Effector memory CD4-positive, alpha-beta T cell (primary cell): Measurements from ENCODE around the gene TEX9.
"Not testable (repeated sequence)": the region's sequence is repeated elsewhere in the genome, so short reads cannot be mapped to it uniquely, and the experiment has no call there.

Source experiments
- DNase-seq, 3 donors: peaks; one replicate each; pipeline ENCODE4 v3.0.0-alpha.2; 2020
- H3K27ac ChIP-seq: 2 replicates; pipeline ENCODE4 v1.7.0; 2013; ENCODE audit warnings: mild to moderate bottlenecking, low read length, moderate library complexity; ENCODE audit not compliant: insufficient read depth, poor library complexity, severe bottlenecking
- H3K27me3 ChIP-seq: replicated peaks from 2 replicates; pipeline ENCODE4 v1.7.0; 2013; ENCODE audit warnings: mild to moderate bottlenecking, low read length; ENCODE audit not compliant: insufficient read depth, control insufficient read depth, poor library complexity, severe bottlenecking
- H3K36me3 ChIP-seq: 2 replicates; pipeline ENCODE4 v1.7.0; 2013; ENCODE audit warnings: mild to moderate bottlenecking, low read length, moderate library complexity; ENCODE audit not compliant: control insufficient read depth, insufficient read depth
- H3K4me1 ChIP-seq: 2 replicates; pipeline ENCODE4 v1.7.0; 2013; ENCODE audit warnings: low read length, mild to moderate bottlenecking; ENCODE audit not compliant: control insufficient read depth, insufficient read depth, poor library complexity, severe bottlenecking
- H3K4me3 ChIP-seq: 2 replicates; pipeline ENCODE4 v1.7.0; 2013; ENCODE audit warnings: low read length, low read depth, mild to moderate bottlenecking; ENCODE audit not compliant: insufficient read depth, poor library complexity, severe bottlenecking
- H3K9me3 ChIP-seq: 2 replicates; pipeline ENCODE4 v1.7.0; 2013; ENCODE audit warnings: mild to moderate bottlenecking, low read length, moderate library complexity; ENCODE audit not compliant: control insufficient read depth

Gene TEX9

DNA sequence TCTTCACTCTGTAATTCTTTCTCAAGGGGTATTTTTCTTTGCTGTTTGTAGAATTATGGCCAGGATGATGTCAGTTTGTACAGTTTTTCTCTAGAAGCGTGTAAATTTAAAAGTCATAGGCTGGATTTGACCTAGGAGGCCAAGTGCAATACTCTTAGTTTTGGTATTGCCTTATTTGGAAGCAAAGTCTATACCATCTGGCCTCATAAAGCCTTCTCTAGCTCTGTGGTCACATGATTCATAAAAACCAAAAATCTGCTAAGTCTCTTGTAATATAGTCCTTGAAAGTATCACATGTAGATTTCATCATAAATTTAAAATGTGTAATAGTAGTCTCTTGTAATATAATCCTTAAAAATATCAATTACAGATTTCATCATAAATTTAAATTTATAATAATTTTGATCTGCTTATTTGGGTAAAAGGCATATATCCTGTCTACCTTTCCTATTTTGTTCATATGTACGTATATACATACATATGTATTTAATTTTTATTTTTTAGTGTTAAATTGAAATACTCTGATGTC, 25.6 kb downstream of the TEX9 start:
- H3K27me3 ChIP-seq, result no peaks in the 10 kb centered on the region
- H3K4me1 ChIP-seq, result no peaks in the 10 kb centered on the region
- no peak for DNase-seq
- H3K4me3 ChIP-seq, result no peak overlapping the region
- H3K36me3 ChIP-seq, result no peaks in the 10 kb centered on the region
- H3K9me3 ChIP-seq, result no peaks in the 10 kb centered on the region
- no peak overlapping the region for H3K27ac ChIP-seq

DNA sequence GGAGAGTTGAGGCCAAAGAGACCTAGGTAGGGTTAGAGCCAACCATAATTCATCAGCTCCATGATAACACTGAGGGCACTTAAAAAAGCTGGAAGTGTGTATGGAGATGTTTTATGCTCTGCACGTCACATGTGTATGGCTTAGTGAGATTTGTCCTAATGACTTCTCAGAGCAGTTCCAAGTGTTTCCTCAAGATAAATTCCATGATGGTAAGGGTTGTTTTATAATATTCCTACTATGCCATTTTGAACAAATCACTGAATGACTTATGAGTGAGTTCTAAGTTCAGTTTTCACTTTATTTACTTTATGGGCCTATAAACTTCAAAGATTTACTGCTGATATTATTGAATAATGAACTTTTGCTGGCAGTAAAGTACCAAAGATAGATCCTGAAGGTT, 28.1 kb downstream of the TEX9 start:
- Histone ChIP-seq H3K4me3 (no peak overlapping the region), H3K9me3 (no peaks in the 10 kb centered on the region), H3K27me3 (no peaks in the 10 kb centered on the region), H3K27ac (no peak overlapping the region), H3K36me3 (no peaks in the 10 kb centered on the region), H3K4me1 (no peaks in the 10 kb centered on the region)
- no peak for DNase-seq

DNA sequence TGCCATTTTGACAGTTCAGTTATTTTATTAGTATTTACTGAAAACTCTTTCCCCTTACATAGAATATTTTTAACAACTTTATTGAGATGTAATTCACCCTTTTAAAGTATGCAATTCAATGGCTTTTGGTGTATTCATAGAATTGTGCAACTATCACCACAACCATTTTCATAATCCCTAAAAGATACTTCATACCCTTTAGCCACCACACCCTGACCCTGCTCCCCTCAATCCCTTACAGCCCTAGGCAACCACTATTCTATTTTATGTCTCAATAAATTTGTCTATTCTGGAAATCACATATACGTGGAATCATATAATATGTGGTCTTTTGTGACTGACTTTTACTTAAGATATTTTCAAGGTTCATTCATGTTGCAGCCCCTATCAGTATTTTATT, 29.7 kb downstream of the TEX9 start:
- Histone ChIP-seq H3K27ac (no peak overlapping the region), H3K4me3 (no peak overlapping the region), H3K9me3 (no peaks in the 10 kb centered on the region), H3K4me1 (no peaks in the 10 kb centered on the region), H3K27me3 (no peaks in the 10 kb centered on the region), H3K36me3 (no peaks in the 10 kb centered on the region)
- DNase-seq, result no peak

DNA sequence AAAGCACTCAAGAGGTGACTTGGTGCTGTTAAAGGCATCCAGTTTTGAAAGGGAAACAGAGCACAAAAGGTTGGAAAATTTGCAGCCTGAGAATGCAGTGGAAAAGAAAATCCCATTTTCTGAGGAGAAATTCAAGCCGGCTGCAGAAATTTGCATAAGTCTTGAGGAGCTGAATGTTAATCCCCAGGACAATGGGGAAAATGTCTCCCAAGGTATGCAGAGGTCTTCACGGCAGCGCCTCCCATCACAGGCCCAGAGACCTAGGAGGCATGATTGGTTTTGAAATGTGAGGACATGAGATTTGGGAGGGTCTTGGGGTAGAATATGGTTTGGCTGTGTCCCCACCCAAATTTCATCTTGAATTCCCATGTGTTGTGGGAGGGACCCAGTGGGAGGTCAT, 32.1 kb downstream of the TEX9 start:
- not testable (repeated sequence) for H3K27ac ChIP-seq, H3K4me1 ChIP-seq, DNase-seq, H3K27me3 ChIP-seq, H3K36me3 ChIP-seq, H3K9me3 ChIP-seq, H3K4me3 ChIP-seq

DNA sequence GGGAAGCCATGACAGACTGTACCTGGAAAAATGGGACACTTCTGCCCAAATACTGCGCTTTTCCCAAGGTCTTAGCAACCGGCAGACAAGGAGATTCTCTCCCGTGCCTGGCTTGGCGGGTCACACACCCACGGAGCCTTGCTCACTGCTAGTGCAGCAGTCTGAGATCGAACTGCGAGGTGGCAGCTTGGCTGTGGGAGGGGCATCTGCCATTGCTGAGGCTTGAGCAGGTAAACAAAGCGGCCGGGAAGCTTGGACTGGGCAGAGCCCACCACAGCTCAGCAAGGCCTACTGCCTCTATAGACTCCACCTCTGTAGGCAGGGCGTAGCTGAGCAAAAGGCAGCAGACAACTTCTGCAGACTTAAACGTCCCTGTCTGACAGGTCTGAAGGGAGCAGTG, 34.0 kb downstream of the TEX9 start:
- not testable (repeated sequence) for H3K4me1 ChIP-seq, H3K4me3 ChIP-seq, H3K27me3 ChIP-seq, H3K27ac ChIP-seq, DNase-seq, H3K9me3 ChIP-seq, H3K36me3 ChIP-seq

DNA sequence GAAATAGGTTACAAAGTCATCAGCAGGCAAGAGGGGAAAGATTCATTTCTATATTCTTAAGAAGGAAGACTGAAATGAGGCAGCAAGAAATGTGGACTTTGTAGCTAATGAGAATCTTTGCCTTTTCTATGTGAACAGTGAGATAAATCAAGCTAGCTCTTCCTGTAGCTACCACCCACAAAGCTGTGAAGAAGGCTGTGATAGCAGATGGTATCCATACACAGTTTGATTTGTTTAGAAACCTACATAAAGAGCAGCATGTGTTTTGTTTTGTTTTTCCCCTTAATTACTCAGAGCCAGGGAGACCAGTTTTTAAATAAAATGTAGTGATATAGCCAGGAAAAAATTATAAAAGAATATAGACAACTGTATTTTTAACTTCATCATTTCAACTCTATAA, 45.5 kb downstream of the TEX9 start:
- no peaks in the 10 kb centered on the region for H3K27me3 ChIP-seq
- H3K4me1 ChIP-seq, result no peaks in the 10 kb centered on the region
- no peak overlapping the region for H3K4me3 ChIP-seq
- H3K36me3 ChIP-seq, result no peaks in the 10 kb centered on the region
- no peak overlapping the region for H3K27ac ChIP-seq
- no peak for DNase-seq
- H3K9me3 ChIP-seq, result no peaks in the 10 kb centered on the region

DNA sequence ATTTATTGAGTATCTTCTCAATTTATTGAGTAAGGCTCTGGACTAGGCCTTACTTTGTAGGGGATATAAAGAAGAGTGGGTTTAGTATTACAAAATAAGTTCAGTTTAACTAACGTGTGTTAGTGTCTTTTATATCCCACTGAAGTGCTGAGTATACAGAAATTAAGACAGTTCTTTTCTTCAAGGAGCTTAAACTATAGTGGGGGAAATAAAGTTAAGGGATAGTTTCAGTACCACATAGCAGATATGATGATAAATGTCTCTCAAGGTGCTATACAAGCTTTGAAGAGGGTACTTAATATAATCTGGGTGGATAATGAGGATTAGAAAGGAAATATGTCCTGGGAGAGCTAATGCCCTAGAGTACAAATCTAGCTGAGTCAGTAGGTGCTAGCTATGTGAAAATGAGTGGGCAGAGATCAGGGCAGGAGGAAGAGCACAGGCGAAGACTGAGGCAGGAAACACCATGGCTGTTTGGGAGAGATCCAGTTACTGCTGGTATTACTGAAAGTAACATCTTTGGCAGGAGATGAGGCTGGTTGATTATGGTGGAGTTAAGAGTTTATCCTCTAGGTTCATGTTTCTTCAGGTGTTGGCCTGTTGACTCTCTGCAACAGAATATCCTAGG, 46.0 kb downstream of the TEX9 start:
- DNase-seq, result no peak
- no peaks in the 10 kb centered on the region for H3K4me1 ChIP-seq
- no peak overlapping the region for H3K27ac ChIP-seq
- H3K4me3 ChIP-seq, result no peak overlapping the region
- H3K27me3 ChIP-seq, result no peaks in the 10 kb centered on the region
- no peaks in the 10 kb centered on the region for H3K9me3 ChIP-seq
- H3K36me3 ChIP-seq, result no peaks in the 10 kb centered on the region

DNA sequence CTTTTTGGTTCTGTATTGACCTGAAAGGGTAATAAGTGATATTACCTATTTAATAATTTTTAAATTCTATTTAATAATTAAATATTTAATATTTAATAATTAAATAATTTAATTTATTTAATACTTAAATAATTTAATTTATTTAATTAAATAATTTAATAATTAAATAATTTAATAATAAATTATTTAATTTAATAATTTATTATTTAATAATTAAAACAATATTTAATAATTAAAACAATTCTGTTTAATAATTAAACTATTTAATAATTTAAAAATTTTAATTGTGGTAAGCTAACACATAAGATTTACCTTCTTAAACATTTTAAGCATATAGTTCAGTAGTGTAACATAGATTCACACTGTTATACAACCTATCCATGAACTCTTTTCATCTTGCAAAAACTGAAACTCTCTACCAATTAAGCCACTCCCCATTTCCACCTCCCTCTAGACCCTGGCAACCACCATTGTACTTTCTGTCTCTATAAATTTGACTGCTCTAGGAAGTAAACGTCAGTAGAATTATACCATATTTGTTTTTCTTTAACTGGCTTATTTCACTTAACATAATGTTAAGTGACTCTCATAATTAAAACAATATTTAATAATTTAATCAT, 48.0 kb downstream of the TEX9 start:
- not testable (repeated sequence) for H3K9me3 ChIP-seq, H3K36me3 ChIP-seq, DNase-seq, H3K27me3 ChIP-seq, H3K27ac ChIP-seq, H3K4me3 ChIP-seq, H3K4me1 ChIP-seq

DNA sequence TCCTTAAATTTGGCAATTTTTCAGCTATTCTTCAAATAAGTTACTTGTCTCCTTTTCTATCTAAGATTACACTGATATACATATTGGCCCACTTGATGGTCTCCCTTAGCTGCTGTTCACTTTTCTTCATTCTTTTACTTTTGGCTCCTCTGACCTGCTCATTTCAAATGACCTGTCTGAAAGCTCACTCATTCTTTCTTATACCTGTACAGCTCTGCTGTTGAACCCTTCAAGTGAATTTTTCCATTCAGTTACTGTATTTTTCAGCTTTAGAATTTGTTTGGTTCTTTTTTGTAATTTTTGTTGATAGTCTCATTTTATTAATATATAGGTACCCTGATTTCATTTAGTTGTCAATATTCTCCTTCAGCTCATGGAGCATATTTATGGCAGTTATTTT, 60.0 kb downstream of the TEX9 start:
- Histone ChIP-seq H3K4me3 (no peak overlapping the region), H3K27ac (no peak overlapping the region), H3K4me1 (no peaks in the 10 kb centered on the region), H3K27me3 (no peaks in the 10 kb centered on the region), H3K9me3 (no peaks in the 10 kb centered on the region), H3K36me3 (no peaks in the 10 kb centered on the region)
- DNase-seq, result no peak

DNA sequence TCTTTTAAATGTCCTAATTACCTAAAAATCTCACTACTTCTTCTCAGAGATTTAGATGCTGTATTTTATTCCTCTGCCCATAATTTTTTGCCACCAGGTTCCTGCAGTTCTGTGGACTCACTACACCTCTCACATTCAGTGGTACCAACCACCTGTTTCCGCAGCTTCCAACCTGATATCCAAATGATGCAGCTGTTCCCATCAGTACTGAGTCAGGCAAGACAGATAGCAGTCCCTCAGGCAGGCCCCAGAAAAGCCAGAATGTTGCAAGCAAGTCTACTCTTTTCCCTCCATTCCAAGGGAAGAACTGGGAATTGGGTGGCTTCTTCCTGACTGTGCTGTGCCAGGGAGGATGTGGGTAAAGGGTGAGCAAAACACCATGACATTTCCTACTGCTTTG, 60.8 kb downstream of the TEX9 start:
- Histone ChIP-seq H3K9me3 (no peaks in the 10 kb centered on the region), H3K36me3 (no peaks in the 10 kb centered on the region), H3K4me3 (no peak overlapping the region)

More for the DNA sequence above, 60.8 kb downstream of the TEX9 start:
- DNase-seq, result no peak
- H3K27me3 ChIP-seq, result no peaks in the 10 kb centered on the region
- no peaks in the 10 kb centered on the region for H3K4me1 ChIP-seq
- no peak overlapping the region for H3K27ac ChIP-seq
